SK-MEL-5 (cell line): ENCODE data around the gene HSDL1. TPM values are rescaled to one million over a fixed set of nuclear protein-coding genes. Genes with fewer than 3 reads are reported as not detected.

Experiments used
- DNase-seq: peaks from one replicate; pipeline ENCODE4 v3.0.0-alpha.2; 2016; ENCODE audit warnings: low read depth, low spot score
- in situ Hi-C: cut with HindIII; loops from 2 replicates; pipeline ENCODE4 v1.10.0; 2016; ENCODE audit warnings: low sequenced_read_pairs, high pct_unique_total_duplicates, low pct_unique_long_range_greater_than_20kb
- total RNA-seq: library from RNA; depleted of rRNA; stranded (reverse); fragments of >200 nt; shearing (Covaris generic); gene quantifications from 2 replicates; pipeline ENCODE4 v1.2.3, GENCODE V29; 2014

HSDL1 gene
- total RNA-seq, 1 experiment from 2014 or later = 42.0 TPM

DNA sequence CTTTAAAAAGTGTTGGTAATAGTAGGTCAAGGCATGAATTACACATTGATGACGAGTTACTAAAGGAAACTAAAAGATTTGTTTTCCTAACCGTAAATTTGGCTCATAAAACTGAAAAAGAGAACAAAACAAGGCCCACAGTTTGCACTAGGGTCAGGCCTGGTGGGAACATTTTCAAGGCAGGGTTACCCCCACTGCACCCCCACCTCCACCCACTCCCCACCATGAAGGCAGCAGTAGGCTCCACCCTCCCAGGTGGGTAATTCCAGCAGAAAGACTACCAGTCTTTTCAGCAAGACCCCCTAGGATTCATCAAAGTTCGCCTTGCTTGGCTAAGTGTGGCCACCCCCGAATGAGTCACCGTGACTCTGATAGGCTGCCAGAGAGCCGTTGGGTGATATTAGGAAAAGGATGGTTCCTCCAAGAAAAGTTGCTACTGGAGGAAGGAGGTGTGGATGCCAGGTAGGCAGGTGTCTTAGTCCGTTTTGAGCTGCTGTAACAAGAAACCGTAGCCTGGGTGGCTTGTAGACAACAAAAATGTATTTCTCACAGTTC, 8.8 kb upstream of the HSDL1 start:
- no peak for DNase-seq
- in situ Hi-C loops = no loop called here

DNA sequence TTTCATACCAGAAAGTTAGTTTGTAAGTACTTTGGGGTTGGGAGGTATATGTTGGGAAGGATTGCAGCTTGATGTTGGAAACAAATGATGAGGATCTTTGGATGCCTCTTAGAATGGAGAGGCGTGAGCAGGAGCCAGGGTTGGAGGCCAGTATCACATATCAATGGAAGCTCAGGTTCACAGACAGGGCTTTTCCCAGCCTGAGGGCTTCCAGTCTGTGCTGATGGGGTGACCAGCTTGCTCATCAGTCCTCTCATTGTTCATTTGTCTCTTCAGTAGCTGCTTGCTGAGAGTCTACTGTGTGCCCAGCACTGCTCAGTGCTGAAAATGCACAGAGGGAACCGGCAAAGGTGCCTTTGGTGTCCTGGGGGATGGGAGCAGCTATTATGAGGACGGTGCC, 5.9 kb upstream of the HSDL1 start:
- in situ Hi-C loops = no loop called here
- peak; percentile 36 for DNase-seq

DNA sequence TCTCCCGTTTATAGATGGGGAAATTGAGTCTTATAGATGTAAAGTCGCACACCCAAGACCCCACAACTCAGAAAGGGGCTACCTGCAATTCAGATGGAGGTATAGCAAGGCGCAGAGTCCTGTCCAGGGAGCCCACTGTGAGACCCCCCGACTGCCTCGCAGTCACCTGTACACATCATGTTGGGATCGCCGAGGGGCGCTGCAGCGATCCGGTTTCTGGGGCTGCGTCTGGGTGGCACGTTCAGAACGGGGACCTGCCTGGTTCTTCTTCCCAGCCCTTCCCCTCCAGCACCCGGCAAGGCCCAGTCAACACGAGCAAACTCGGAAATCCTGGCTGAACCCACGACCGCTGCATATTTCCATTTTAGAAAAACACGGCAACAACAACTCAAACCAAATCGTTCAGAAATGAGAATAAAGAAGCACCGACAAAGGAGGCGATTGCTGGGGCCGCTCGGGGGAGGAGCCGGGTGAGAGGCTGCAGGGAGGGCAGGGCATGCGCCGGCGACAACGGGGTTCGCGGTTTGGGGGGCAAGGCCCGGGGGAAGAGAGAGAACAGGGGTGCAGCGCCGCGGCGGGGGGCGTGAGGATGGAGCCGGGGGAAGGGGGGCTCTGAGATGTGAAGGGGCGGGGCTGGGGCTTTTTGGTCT, 643 bp downstream of the HSDL1 start:
- DNase-seq = no peak
- in situ Hi-C loops = no loop called here

DNA sequence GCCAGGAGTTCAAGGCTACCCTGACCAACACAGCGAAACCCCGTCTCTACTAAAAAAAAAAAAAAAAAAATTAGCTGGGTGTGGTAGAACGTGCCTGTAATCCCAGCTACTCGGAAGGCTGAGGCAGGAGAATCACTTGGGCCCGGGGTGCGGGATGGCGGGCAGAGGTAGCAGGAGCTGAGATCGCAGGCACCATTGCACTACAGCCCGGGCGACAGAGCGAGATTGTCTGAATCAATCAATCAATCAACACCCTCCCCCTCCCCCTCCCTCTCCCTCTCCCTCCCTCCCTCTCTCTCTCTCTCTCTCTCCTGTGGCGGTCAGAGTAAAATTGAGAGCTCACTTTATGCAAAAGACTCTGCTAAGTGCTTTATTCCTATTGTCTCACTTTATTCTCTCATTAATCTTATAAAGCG, 1.2 kb downstream of the HSDL1 start:
- DNase-seq = no peak
- in situ Hi-C loops = no loop called here

DNA sequence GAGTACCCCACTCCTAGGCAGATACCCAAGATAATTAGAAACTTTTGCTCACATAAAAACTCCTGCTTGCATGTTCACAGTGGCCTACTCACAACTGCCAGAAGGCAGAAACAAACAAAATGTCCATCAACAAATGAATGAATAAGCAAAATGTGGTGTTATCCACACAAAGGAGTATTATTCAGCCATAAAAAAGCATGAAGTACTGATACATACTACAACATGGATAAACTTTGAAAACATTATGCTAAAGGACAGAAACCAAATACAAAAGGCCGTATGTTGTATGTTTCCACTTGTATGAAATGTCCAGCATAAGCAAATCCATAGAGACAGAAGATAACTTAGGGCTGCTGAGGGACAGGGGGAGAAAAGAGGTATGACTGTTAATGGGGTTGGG, 1.9 kb downstream of the HSDL1 start:
- in situ Hi-C loops = no loop called here
- no peak for DNase-seq

DNA sequence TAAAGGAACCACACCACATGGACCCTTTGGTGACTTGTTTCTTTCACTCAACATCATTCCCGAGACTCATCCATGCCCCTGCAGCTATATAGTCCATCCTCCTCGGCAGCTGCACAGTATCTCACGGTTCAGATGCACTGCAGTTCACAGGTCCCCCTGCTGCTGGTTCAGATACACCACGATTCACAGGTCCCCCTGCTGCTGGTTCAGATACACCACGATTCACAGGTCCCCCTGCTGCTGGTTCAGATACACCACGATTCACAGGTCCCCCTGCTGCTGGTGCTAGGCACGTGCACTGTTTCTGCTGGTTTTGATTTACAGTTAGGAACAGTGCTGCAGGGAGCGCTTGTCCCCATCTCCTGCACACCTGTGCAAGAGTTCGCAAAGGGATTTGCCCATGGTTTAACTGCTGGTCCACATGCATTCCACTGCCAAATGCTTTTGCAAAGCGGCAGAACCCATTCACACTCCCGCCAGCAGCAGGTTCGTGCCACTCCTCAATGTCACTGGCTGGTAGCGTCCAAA, 3.8 kb downstream of the HSDL1 start:
- in situ Hi-C loops = no loop called here
- DNase-seq = no peak

DNA sequence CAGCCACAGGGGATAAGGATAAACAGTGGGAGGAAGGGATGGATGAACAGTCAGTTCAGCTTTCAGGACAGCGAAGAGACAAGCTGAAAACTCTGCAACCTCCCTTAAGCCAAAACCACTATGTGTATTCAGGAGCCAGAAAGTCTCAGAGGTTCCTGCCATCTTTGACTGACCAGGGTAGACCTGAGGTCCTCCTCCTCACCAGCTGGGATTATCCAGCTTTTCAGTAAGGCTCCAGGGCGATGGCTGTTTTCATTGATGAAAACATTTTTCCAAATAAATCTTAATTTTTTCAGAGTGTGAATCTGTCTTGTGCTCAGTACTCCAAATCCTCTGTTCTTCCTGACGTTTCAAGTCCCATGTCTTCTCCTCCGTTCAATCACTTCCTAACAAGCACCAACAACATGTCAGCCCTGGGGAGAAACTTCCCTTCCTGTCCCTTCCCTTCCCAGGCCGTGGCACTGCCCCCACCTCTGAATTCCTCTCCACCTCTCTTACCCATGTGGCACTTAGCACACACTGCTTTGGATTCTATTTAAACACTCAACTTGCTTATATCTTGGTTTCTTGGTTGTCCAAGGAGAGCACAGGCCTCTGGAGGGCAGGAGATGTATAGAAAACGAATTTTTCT, 5.2 kb downstream of the HSDL1 start:
- DNase-seq = no peak

DNA sequence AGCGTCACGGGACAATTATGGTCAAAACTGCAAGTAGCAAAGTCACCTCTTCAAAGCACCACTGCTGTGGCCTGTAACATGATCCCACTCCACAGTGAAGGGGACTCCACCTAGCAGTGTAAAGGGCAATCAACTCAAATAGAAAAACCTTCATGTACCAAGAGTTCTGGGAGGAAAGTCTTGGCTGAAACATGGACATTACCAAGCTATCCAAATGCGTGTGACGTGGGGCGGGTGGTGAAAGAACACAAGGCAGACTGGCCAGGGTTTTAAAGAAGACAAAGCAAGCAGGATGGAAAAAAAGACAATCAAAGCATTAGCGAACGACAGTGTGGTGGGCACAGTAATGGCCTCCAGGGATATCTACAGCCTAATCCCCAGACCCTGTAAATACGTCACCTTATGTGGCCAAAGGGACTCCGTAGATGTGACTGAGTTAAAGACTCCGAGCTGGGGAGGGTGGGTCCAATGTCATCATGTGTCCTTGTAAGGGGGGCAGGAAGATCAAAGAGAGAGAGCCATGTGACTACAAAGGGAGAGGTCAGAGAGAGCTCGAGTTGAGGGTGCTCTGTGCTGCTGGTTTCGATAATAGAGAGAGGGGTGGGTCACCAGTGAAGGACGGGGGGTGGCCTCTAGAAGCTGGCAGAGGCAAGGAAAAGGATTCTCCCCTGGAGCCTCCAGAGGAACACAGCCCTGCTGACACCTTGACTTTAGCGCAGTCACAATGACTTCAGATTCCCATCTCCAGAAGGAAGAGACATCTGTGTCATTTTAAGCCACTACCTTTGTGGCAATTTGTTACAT, 6.0 kb downstream of the HSDL1 start:
- in situ Hi-C loops = no loop called here
- peak; percentile 35 for DNase-seq

More for the DNA sequence above, 5.2 kb downstream of the HSDL1 start:
- in situ Hi-C loops = no loop called here

DNA sequence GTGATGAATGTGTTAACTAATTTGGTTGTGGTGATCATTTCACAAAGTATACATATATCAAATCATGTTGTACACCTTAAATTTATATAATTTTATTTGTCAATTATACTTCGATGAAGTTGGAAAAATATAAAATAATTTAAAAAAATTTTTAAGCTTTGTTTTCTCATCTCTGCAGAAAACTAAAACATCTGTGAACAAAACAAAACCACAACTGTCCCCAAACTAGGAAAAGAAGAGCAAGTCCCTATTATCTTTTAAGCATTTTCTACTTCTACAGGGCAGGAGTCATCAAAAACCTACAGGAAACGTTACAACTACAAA, 6.5 kb downstream of the HSDL1 start:
- no peak for DNase-seq
- in situ Hi-C loops = no loop called here

DNA sequence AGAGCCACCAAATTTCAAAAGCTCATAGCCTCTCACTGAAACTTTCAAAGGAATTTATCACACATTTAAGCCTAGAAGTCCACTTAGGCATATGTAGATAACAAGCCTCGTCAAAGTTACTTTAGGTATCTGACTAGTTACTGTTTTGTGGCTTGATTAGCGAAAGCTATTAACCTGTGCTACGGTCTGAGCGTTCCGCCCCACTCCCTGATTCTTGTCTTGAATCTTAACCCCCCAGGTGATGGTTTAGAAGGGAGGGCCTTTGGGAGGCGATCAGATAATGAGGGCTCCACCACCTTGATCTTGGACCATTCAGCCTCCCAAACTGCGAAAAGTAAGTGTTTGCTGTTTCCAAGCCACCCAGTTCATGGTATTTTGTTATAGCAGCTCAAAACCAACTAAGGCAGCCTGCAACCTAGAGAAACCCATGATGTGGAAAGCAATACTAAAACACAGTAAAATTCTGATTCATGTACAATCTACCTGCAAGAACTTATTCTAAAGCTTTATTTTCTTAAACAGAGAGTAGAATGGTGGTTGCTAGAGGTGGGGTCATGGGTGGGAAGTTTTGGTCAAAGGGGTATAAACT, 7.1 kb downstream of the HSDL1 start:
- in situ Hi-C loops = no loop called here
- DNase-seq = no peak

DNA sequence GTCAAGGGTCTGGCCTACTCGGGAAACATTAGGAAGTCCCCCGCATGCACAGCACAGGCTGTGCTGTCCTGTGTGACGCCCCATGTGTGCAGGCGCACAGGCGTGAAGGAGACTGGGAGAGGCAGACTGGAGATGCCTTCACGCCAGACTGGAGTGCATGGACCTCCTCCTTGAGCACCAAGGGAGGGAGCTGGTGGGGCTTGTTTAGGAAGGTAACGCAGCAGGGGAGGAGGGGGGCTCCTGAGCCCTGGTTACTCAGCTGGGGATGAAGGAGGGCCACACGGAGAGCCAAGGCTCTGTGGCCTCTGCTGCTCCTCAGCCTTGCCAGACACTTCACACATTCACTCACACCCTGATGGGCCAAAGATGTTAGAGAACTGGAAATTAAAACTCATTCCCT, 7.7 kb downstream of the HSDL1 start:
- in situ Hi-C loops = no loop called here
- DNase-seq = no peak

DNA sequence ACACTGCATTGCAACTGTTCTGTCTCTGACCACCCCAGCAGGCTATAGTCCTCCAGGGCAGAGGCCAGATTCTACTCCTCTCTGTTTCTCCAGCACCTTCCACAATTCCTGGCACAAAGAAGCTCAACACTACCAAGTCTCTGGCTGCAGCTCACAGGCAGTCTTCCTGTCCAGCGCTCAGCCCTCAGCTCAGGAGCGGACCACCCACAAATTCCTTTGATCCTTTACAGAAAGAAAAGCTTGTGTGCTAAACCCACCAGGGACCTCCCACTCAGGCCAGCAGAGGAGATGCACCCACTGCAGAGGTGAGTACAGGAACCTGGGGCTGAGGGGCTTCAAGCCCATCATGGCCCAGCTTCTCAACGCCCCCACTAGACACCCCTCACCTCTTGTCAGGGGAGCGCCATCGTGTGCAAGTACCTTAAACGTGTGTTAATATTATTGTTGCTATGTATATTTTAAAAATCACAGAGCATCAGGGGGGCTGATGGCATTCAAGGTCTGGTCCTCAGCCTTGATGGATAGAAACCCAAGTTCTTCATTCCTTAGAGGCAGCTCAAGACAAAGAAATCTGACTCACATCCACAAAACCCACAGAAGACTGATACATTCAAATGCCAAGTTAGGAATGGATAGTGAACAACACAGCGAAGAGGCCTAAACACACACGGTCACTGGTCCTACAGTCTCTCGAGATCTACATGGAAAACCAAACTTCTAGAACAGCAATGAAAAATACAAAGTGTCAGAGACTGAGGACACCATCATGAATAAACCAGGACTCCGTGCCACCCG, 8.4 kb downstream of the HSDL1 start:
- in situ Hi-C loops = no loop called here
- no peak for DNase-seq

DNA sequence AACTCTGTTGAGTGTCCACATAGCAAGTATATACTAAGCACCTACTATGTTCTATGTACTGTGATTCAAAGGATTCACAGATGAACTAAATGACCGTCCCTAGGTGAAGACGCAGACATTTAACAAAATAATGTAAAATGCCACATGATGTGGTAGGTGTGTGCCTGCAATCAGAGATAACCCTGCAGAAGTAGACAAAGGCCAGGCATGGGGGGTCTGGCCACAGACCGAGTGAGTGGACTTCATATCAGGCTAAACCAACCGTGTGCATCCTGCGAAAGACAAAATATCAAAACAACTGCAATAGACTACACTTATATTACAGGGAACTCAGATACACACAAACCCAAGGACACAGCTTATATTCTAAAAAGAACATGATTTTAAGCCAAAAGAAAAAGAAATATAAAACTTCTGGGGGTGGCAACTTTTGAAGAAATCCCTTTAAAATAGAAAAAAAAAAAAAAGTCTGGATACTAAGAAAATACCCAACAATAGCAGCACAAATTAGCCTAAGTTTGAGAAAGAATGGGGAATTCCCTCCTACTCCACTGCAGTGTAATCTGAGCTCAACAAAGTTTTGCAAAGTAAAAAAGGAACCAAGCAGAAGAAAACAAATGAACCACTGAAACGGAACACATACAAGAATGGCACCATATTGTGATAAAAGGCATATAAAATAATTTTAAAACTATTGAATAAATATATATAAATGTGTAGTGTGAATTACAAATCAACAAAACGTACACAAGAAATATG, 12.3 kb downstream of the HSDL1 start:
- in situ Hi-C loops = no loop called here
- no peak for DNase-seq

DNA sequence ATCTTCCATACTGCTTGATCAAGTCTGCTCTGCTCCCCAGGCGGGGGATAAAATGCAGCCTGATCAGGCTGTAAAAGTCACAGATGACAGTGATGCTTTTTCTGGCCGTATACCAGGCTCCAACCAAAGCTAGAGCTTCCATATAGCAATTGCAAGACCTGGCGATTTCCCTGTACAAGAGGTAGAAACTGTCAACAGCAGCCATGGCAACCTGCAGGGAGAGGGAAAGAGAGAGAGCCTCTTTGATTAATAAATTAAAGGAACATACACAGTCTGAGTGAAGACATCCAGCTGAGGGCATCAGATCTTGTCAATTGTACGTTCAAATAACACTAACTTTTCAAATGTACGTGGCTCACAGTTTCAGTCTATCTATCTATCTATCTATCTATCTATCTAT, 13.9 kb downstream of the HSDL1 start:
- in situ Hi-C loops = no loop called here
- DNase-seq = no peak

DNA sequence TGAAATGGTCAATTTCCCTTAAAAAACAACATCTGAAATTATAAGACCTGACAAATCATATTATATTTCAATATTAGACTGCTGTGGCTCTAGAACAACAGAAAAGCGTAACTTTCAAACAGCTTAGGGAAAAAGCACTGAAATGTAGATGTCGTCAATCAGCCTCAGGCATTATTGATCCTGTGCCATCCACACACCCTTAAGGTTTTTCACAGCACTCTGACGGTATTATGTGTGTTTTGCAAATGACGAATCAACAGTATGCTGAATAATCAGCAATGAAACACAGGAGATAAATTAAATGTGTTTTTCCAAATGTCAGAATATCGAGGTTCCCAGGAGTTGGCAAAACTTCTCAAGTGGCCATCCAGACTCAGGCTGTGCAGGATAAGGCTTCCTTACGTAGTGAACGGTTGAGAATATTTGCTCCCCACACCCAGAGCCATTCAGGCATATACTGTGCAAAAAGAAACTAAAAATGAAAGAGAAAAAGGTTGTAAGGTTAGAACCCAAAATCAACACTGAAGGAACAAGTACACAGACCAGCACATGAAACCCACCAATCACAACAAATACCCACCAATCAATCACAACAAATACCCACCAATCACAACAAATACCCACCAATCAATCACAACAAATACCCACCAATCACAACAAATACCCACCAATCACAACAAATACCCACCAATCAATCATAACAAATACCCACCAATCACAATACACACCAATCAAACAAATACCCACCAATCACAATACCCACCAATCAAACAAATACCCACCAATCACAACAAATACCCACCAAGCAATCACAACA, 20.5 kb downstream of the HSDL1 start:
- DNase-seq = no peak
- in situ Hi-C loops = no loop called here

DNA sequence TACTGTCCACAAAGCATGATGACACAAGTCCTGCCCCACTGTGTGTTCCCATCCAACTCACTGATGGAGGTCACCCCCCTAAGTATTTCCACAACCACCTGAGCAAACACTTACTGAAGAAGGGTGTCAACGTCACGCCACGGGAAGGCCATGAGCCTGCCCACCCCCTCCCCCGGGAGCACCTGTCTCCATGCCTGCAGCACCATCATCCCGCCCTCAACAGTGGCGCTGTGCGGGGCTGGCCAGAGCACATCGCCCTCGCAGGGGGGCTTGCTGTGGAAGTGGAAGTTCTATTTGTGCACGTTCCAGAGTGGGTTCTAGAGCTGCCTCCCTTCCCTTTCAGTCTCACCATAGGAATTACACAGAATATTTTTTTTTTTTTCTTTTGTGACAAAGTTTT, 24.0 kb downstream of the HSDL1 start:
- DNase-seq = no peak
- in situ Hi-C loops = no loop called here
